NCI-H446 treated with DMSO at 0.1 percent for 48 hours (cell line): ENCODE data around the gene RLN1.
"Not testable (repeated sequence)": the region's sequence is repeated elsewhere in the genome, so short reads cannot be mapped to it uniquely, and the experiment has no call there.

ENCODE experiments used
- DNase-seq: peaks from one replicate; lab custom pipeline; 2025; lab: John Stamatoyannopoulos, UW

Gene RLN1

DNA sequence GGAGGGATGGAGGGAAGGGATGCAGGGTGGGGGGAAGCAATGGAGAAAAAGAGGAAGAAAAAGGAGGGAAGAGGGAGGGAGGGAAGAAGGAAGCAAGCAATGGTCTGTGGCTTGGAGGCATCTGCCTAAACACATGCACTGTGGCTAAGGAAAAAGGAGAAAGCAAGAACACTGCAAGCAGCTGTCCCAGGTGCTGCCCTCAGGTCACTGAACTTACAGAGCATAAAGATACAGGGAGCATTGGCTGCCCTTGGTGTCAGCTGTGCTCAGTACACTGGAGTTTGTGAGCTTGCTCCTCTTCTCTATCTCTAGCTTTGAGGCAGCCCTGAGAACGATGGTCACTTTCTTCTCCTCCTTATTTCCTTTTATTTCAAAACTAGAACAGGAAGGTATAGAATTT is 18.1 kb downstream of the RLN1 start:
- DNase-seq, result not testable (repeated sequence)

DNA sequence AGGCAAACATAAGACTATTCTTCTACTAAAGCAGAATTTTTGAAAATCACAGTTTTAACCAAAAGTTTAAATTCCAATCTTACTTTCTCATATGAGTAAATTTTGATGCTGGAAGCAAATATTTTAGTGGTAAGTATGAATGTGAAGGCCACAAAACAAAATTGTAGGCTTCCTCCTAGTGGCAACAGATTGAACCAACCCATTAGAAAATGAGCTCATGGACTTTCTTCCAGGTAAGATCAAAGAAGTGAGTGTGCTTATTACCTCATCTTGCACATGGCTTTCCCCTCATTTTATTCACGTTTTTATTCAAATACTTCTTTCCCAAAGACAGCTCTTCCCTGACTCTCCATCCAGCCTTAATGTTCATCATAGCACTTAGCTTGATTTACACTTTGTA is 18.6 kb downstream of the RLN1 start:
- no peak for DNase-seq

DNA sequence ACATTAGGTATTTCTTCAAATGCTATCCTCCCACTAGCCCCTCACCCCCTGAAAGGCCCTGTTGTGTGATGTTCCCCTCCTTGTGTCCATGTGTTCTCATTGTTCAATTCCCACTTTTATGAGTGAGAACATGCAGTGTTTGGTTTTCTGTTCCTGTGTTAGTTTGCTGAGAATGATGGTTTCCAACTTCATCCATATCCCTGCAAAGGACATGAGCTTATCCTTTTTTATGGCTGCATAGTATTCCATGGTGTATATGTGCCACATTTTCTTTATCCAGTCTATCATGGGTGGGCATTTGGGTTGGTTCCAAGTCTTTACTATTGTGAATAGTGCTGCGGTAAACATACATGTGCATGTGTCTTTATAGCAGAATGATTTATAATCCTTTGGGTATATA is 23.3 kb downstream of the RLN1 start:
- not testable (repeated sequence) for DNase-seq

DNA sequence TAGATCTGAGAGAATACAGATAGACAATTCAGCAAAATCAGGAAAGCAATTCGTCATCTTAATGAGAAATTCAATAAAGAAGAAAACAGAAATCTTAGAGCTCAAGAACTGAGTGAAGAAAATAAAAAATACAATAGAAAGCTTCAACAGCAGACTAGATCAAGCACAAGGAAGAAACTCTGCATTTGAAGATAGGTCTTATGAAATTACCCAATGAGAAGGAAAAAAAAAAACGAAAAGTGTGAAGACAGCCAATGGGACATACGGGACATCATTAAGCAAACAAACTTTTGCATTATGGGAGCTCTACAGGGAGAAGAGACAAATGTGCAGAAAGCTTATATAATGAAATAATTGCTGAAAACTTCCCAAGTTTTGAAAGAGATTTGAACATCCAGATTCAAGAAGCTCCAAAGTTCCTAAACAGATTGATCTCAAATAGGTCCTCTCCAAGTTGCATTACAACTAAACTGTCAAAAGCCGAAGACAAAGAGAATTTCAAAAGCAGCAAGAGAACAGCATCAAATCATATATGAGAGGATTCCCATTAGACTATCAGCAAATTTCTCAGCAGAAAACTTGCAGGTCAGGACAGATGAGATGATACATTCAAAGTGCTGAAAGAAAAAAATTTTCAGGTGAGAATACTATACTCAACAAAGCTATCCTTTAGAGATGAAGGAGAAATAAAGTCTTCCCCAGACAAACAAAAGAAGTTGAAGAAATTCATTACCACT is 24.3 kb downstream of the RLN1 start:
- DNase-seq, result no peak

DNA sequence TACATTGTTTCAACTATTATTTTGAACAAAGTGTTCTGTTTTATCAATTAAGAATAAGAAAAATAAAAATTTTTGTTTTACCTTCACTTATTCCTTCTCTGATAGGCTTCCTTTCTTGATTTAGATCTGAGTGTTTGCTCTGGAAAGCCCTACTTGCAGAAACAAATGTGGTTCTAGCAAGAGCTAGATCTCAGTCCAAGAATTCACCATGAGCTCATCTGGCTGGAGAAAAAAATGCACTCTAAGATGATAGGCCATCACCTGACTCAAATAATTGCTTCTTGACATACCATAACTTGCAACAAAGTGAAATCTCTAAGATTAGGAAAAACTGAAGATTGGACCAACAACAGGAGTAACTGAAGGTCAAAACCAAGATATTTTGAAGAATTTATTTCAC is 28.8 kb downstream of the RLN1 start:
- no peak for DNase-seq

DNA sequence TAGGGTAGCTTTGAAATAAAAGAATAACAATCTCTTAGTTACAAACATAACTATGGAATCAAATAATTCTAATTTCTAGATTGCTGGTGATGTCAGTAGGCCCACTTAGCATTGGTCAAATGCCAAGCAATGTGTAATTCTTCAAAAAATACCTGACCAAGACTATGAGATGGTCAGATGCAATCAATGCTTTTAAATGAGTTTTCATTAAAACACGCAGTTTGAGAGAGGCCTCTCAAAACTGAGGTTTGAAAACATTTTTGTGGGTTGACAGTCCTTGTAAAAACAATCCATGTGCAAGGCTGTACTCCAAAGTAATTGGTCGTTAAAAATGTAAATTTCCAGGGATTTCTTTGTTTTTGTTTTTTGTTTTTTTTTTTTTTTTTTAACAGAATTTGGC is 33.9 kb downstream of the RLN1 start:
- no peak for DNase-seq

DNA sequence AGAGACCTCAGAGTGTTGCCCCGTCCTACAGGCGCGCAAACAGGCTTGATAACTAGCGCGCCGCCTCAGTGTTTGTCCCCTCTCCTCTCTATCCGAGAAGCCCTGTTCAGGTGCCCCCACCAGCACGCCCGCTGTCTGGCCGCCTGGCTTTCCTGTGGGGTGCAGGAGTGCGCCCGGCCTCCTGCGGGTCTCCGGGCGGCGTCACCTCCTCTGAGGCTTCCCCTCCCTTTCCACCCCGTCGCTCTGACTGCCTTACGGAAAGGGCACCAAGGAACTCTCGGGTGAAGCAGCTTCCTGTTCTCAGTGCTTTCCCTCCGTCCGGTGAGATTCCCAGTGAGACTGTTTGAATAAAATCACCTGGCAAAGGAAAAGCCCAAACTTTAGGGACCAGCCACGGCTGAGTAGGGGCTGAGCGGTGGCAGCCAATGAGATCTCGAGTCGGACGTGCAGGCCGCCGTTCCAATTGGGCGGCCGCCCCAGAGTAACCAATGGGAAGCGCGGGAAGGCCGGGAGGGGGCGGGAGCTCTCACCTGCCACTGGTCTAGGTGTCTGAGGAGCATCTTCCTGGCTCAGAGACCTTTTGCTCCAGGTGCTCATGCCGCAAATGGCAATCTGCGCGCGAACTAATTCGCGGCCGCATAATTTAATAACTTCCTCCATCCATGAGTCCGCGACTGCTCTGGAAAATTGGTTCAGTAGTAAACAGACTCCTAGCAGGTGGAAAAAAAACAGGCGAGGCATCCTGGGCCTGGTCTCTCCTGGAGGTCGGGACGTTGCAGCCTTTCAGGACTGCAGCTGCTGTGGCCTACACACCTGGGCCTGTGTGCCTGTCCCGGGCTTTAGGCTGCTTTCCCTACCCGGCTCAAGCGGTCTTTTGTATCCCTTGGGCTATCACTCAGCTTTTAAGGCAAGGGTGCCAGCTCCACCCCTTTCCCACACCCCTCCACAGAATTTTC is 35.6 kb downstream of the RLN1 start, which contains the start of gene RLN2:
RLN2 (minus strand) TSS at position 877 of the 956 bp plus-strand sequence; CDS start at position 741, 136 bp downstream.
- DNase-seq, result not testable (repeated sequence)

DNA sequence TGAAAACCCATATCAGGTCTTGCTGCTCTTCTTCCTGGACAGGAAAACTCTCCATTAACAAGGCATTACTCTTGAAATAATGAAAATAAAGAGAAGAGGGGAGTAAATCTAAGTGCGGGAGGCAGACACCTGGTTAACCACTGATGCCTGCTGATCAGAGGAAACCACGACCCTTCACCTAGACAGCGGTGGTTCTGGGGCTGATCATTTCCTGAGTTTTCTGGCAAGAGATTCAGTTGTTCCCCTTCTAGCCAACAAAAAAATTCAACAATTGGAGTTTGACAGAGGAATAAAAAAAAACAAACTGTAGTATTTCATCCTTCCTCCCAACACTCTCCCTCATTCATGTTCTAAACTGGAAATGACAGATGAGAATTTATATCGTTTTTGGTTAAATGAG is 38.1 kb downstream of the RLN1 start:
- no peak for DNase-seq

DNA sequence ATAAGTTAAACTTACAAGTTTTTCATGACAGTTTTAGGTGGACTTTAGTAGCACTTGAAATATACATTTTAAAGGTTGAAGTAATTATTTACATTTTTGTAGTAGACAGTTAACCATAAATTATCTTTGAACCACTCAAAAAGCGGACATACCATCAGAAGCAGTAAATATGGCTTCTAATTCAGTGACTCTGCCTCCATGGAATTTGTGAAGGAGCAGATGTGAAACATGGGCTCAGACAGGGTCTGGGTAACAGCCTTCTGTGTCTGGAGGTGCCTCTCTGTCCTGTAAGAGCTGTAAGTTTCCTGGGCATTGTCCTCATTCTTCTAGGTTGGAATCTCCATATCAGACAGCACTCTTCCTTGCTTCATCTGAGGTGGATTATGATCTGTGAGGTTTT is 47.5 kb downstream of the RLN1 start:
- DNase-seq, result no peak

DNA sequence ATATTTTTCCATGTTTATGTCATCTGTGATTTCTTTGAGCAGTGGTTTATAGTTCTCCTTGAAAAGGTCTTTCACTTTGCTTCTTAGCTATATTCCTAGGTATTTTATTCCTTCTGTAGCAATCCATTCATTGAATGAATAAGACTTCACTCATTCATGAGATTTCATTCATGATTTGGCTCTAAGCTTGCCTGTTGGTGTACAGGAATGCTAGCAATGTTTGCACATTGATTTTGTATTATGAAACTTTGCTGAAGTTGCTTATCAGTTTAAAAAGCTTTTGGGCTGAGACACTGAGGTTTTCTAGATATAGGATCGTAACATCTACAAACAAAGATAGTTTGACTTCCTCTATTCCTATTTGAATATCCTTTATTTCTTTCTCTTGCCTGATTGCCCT is 51.1 kb downstream of the RLN1 start:
- DNase-seq, result no peak

DNA sequence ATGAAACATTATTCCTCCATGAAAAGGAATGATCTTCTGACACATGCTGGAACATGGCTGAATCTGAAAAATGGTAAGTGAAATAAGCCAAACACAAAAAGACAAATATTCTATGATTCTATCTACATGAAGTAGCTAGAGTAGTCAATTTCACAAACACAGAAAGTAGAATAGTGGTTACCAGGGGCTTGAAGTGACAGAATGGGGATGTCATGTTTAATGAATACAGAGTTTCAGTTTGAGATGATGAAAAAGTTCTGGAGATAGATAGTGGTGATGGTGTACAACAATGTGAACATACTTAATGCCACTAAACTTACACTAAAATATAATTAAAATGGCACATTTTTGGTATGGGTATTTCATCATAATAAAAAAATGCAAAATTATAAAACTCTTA is 53.4 kb downstream of the RLN1 start:
- DNase-seq, result no peak
